Activated CD4-positive, alpha-beta T cell treated with anti-CD3 and anti-CD28 coated beads, Interleukin-2, amount 10 ng/mL, durations not matched to agents 24 days and 14 days (primary cell): Measurements from ENCODE around the gene HOXC12. TPM values are rescaled to one million over a fixed set of nuclear protein-coding genes. Genes with fewer than 3 reads are reported as not detected.

Source experiments
- DNase-seq: peaks from one replicate; pipeline ENCODE4 v3.0.0; 2022
- H3K27ac Mint-ChIP-seq: one replicate; pipeline ENCODE4 v1.8.0; 2022; ENCODE audit warnings: mild to moderate bottlenecking, mixed read lengths
- H3K27me3 Mint-ChIP-seq: one replicate; pipeline ENCODE4 v1.8.0; 2022; ENCODE audit warnings: mixed read lengths
- H3K36me3 Mint-ChIP-seq: one replicate; pipeline ENCODE4 v1.8.0; 2022; ENCODE audit warnings: low read depth, mild to moderate bottlenecking, mixed read lengths
- H3K4me1 Mint-ChIP-seq: one replicate; pipeline ENCODE4 v1.8.0; 2021; ENCODE audit warnings: mixed read lengths
- H3K4me3 Mint-ChIP-seq: one replicate; pipeline ENCODE4 v1.8.0; 2022; ENCODE audit warnings: mild to moderate bottlenecking, moderate library complexity, mixed read lengths
- H3K9me3 Mint-ChIP-seq: one replicate; pipeline ENCODE4 v1.8.0; 2021; ENCODE audit warnings: mixed read lengths
- intact Hi-C: fragments of 100-400 bp; cut with micrococcal nuclease; formaldehyde crosslinking; loops from one replicate; pipeline ENCODE4 v1.15.1; 2023
- total RNA-seq: library from RNA; stranded (reverse); gene quantifications from 2 replicates; pipeline ENCODE4 v1.2.3, GENCODE V29; 2022

The HOXC12 gene
- total RNA-seq, 1 donor from 2014 or later = not detected

DNA sequence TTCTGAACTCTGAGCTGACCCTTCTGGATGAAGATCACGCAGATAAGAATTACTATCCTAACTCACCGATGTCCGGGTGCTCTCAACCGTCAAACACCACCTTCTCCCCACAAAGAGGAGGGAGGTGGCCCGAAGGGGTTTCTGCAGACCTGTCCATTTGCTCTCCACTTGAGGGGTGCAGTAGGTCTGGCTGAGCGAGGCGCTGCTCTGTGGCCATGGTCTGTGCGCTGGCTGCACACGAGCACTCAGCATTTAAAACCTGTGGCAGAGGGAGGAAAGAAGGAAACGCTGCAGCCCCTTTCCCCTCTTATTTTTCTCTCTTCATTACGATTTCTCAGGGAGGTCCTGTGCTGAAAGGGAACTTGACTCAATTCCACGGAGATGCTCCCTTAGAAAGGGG is 17.6 kb upstream of the HOXC12 start:
- no peaks in the 10 kb centered on the region for H3K36me3 Mint-ChIP-seq
- no peak for DNase-seq
- peaks cover 7% of the 10 kb centered on the region for H3K9me3 Mint-ChIP-seq
- H3K27ac Mint-ChIP-seq = no peak overlapping the region
- intact Hi-C loops = loop anchor here (2.0 to 10.0 kb wide), 2 partner anchors 14 to 58 kb away; no protein-coding TSS in a partner anchor
- H3K27me3 Mint-ChIP-seq = peaks cover 88% of the 10 kb centered on the region
- no peak overlapping the region for H3K4me3 Mint-ChIP-seq
- peaks cover 2% of the 10 kb centered on the region for H3K4me1 Mint-ChIP-seq

DNA sequence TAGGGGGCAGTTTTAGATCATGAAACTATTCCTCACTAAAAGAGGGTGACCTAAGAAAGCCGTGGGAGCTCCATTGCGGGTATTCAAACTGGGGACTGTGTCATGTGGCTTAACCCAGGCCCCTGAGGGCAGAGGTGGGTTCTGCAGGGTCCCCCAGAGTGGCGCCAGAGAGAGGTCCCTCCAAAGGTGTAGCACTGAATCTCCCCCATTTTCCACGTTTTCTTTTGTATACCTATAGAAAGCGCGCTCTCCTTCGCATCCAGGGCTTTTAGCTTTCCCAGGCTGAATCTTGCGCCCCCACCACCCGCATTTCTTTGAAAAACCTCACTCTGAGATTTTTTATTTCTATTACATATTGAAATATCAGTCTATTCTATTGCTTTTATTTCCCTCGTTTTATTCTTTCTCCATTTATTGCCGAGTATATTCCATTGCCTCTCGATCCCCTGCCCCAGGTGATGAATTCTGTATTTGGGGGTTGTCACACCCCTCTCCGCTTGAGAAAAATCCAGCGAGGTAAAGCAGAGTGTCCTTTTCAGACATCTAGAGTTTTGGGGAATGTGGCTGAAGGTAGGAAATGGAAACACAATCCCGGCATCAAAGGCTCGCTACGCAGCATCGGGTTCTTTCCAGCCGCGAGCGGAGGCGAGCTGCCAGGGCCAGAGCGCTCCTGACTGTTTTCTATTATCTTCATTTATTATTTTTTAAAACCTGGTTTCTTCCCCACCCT is 16.9 kb upstream of the HOXC12 start:
- H3K27me3 Mint-ChIP-seq = peaks cover 87% of the 10 kb centered on the region
- no peak overlapping the region for H3K4me3 Mint-ChIP-seq
- no peaks in the 10 kb centered on the region for H3K36me3 Mint-ChIP-seq
- H3K4me1 Mint-ChIP-seq = peaks cover 2% of the 10 kb centered on the region
- DNase-seq = no peak
- intact Hi-C loops = loop anchor here (2.0 to 10.0 kb wide), 2 partner anchors 13 to 57 kb away; no protein-coding TSS in a partner anchor
- H3K27ac Mint-ChIP-seq = peak overlapping the region; percentile 15
- H3K9me3 Mint-ChIP-seq = peaks cover 7% of the 10 kb centered on the region

DNA sequence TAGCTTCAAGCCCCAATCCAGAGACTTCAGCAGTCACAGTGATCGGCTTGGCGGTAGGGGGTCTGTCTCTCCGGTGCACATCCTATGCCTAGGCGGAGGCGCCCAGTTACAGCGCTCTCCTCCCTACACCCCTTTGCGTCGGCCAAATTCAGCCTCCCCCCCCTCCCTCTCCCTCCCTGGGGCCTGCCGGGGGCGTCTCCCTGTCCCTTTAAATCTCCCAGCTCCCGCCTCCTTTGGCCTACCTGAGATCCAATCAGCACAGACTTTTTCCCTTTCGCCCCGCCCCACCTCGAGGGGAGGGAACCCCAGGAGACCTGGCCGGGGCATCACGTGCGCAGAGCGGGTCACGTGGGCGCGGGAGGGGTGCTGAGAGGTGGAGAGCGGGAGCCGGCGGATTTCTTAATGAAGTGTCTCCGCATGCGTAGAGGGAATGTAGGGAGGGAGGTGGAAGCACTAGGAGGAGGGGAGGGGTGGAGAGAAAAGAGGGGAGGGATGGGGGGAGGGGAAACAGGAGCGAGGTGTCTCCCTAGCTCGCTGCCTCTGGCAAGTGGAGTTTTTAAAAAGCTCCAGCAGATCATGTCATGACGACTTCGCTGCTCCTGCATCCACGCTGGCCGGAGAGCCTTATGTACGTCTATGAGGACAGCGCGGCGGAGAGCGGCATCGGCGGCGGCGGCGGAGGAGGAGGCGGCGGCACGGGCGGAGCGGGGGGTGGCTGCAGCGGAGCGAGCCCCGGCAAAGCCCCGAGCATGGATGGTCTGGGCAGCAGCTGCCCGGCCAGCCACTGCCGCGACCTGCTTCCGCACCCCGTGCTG is 16.2 kb upstream of the HOXC12 start, which contains the start of gene HOXC13:
TSS of gene HOXC13 (plus strand) at position 506 of the 815 bp plus-strand sequence. CDS start at position 582, 76 bp downstream.
- no peak for DNase-seq
- intact Hi-C loops = loop anchor here (10.0 kb wide), 1 partner anchor 56 kb away; no protein-coding TSS in a partner anchor
- Mint-ChIP-seq H3K9me3 (peaks cover 7% of the 10 kb centered on the region), H3K4me3 (no peak within 1 kb of the TSS), H3K27ac (no peak within 1 kb of the TSS), H3K27me3 (peaks cover 85% of the 10 kb centered on the region), H3K4me1 (peaks cover 2% of the 10 kb centered on the region), H3K36me3 (no peaks in the 10 kb centered on the region)

DNA sequence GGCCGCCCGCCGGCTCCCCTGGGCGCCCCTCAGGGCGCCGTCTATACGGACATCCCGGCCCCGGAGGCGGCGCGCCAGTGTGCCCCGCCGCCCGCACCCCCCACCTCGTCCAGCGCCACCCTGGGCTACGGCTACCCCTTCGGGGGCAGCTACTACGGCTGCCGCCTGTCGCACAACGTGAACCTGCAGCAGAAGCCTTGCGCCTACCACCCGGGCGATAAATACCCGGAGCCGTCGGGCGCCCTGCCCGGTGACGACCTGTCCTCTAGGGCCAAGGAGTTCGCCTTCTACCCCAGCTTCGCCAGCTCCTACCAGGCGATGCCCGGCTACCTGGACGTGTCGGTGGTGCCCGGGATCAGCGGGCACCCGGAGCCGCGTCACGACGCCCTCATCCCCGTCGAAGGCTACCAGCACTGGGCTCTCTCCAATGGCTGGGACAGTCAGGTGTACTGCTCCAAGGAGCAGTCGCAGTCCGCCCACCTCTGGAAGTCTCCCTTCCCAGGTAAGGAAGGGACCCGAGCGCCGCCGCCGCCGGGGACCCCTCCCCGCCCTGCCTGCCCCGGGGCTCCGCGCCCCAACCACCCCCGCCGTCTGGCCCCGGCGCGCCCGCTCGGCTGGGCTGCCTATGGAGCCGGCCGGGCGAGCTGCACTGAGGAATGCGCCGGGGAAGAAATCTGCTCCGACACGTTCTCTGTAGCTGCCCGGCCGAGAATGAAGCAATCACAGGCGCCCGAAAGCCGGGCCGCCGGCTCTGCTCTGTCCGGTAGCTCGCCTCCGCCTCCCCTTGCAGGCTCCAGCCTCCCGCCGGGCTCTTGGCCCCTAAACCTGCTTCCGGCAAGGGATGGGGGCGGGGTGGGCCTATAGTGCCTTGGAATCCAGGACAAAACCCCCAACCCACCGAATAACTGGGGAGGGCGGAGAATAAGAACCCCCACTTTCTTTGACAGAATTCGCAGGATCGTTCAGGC is 15.3 kb upstream of the HOXC12 start:
- intact Hi-C loops = loop anchor here (10.0 kb wide), 1 partner anchor 55 kb away; no protein-coding TSS in a partner anchor
- Mint-ChIP-seq H3K9me3 (peaks cover 7% of the 10 kb centered on the region), H3K4me1 (peaks cover 2% of the 10 kb centered on the region), H3K27ac (no peak overlapping the region), H3K27me3 (peaks cover 85% of the 10 kb centered on the region), H3K4me3 (no peak overlapping the region), H3K36me3 (no peaks in the 10 kb centered on the region)
- DNase-seq = no peak

DNA sequence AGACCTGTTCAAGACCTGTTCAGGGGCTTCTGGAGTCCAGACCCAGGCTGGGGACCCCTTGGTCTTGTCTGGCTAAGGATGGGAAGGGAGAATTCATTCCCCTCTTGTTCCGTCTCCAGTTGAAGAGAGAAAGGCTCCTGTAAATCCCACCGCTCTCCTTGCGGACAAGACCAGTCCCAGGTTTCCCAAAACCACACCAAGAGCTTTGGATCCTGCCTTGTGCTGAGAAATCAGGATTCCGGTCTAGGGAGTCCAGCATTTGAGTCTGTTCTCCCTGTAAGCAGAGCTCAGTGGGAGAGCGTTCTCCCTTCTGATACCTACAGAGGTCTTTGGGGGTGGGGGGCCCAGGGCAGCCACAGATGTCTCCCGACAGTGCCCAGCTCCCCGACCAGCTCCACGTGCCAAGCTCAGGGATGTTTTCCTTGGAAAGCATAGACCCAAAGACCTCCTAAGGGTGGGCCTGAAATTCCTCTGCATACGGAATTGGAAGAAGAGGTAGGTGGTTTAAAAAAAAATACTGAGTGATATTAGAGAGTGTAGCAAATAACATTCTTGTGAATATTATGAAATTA is 14.2 kb upstream of the HOXC12 start:
- peaks cover 2% of the 10 kb centered on the region for H3K4me1 Mint-ChIP-seq
- intact Hi-C loops = no loop called here
- H3K36me3 Mint-ChIP-seq = no peaks in the 10 kb centered on the region
- peaks cover 7% of the 10 kb centered on the region for H3K9me3 Mint-ChIP-seq
- H3K4me3 Mint-ChIP-seq = no peak overlapping the region
- H3K27ac Mint-ChIP-seq = no peak overlapping the region
- peaks cover 86% of the 10 kb centered on the region for H3K27me3 Mint-ChIP-seq
- no peak for DNase-seq

DNA sequence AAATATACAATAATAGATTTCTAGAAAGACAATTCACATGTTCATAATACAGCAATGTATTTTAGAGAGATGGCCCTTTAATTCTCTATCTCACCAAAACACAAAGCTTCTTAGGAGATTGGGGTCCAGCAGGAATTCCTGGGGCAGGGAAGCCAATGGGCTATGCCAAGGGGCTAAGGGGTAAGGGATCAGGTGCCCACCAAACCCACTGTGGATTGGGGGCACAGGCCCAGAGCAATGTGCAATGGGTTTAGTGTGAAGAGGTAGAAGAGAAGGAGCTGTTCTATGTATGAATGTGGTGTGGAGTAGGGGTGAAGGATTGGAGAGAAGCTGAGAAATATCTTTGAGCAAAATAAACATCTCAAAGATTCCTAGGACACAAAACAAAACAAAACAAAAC is 13.5 kb upstream of the HOXC12 start:
- Mint-ChIP-seq H3K9me3 (peaks cover 7% of the 10 kb centered on the region), H3K4me3 (no peak overlapping the region), H3K27me3 (peaks cover 86% of the 10 kb centered on the region), H3K27ac (no peak overlapping the region), H3K36me3 (no peaks in the 10 kb centered on the region), H3K4me1 (no peaks in the 10 kb centered on the region)
- no peak for DNase-seq
- intact Hi-C loops = no loop called here

DNA sequence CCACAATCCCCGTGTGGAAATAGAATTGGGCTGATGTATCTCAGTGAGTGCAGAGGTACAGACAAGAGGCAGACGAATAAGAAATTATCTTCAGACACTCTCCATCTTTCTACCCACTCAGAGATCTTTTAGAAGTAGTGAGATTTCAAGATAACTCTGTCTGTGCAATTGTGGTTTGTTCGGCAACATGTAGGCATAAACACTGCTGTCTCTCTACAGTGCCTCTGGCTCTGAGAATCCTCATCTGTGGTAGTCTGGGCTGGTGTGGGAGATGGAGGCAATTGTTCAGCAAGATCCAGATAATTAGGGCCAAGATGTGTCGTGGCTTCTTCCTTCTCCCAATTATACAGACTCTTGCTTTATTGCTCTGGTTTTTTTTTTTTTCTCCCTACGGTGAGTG is 13.0 kb upstream of the HOXC12 start:
- Mint-ChIP-seq H3K27ac (no peak overlapping the region), H3K27me3 (peaks cover 87% of the 10 kb centered on the region), H3K9me3 (peaks cover 7% of the 10 kb centered on the region), H3K36me3 (no peaks in the 10 kb centered on the region), H3K4me1 (no peaks in the 10 kb centered on the region), H3K4me3 (no peak overlapping the region)
- intact Hi-C loops = no loop called here
- DNase-seq = no peak

DNA sequence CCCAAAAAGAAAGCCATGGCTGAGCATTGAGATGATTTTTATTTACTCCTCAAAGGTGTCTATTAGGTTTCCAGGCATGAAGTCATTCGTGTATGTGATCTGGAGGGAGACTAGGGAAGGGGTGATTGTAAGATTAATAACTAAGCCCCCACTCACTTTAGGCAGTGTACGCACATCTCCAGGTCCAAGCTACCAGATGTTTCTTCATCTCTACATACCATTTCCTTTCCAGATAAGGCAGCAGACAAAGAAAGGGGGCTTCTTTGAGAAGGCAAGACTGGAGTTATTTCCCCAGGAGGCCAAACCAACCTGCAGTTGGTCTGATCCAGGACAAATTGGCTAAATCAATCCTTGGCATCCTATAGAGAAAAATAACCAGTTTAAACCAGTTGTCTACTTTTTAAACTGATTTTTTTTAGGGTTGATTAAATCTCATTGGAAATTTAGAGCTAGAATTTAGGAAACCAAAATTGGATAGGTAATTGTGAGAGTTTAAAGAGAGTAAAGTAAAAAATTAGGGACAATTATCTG is 12.2 kb upstream of the HOXC12 start:
- Mint-ChIP-seq H3K9me3 (peaks cover 3% of the 10 kb centered on the region), H3K36me3 (no peaks in the 10 kb centered on the region), H3K27ac (no peak overlapping the region), H3K4me3 (no peak overlapping the region), H3K27me3 (peaks cover 85% of the 10 kb centered on the region), H3K4me1 (no peaks in the 10 kb centered on the region)
- no peak for DNase-seq
- intact Hi-C loops = no loop called here

DNA sequence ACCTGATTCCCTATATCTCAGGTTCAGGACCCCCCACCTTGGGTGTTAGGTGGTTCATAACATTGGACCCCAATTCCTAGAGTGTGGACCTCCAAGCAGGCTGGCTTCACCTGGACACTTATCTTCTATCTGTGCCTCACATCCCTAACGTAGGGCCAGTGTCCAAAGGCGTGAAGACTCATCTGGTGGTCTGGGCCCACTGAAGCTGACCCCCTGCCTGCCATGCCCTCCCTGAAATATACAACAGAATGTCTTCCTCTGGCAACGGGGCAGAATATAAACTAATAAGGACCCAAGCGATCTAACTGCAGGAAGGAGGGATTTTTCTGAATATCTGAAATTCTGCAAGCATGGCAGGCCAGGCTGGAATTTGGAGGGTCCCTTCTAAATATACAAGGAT is 10.5 kb upstream of the HOXC12 start:
- H3K27me3 Mint-ChIP-seq = peaks cover 89% of the 10 kb centered on the region
- no peak for DNase-seq
- no peak overlapping the region for H3K27ac Mint-ChIP-seq
- H3K4me3 Mint-ChIP-seq = no peak overlapping the region
- intact Hi-C loops = no loop called here
- H3K4me1 Mint-ChIP-seq = no peaks in the 10 kb centered on the region
- H3K36me3 Mint-ChIP-seq = no peaks in the 10 kb centered on the region
- peaks cover 3% of the 10 kb centered on the region for H3K9me3 Mint-ChIP-seq

DNA sequence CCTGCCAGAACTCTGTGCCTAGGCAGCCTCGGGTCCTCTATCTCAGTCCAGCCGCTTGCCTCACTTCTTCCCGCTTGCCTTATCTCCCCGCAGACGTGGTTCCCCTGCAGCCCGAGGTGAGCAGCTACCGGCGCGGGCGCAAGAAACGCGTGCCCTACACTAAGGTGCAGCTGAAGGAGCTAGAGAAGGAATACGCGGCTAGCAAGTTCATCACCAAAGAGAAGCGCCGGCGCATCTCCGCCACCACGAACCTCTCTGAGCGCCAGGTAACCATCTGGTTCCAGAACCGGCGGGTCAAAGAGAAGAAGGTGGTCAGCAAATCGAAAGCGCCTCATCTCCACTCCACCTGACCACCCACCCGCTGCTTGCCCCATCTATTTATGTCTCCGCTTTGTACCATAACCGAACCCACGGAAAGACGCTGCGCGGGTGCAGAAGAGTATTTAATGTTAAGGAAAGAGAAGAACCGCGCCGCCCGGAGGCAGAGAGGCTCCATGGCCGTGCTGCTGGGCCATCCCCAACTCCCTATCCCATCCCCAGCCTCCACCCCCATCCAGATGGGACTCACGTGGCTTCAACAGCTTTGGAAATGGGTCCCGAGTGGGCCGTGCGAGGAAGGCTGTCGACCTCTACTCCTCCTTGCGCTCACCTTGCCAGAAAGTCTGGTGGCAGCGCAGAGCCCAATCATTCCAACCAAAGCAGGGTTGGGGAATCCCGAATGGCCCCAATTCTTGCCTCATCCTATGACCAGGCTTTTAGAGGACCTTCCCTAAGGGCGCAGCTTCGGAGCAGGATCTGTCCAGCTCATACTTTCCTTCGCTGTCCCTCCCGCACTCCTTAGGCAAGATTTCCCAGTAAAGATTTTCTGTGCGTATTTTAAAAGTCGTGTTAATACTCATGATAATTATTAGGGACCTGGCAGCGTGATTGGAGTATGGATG is 9.5 kb upstream of the HOXC12 start:
- intact Hi-C loops = no loop called here
- no peak for DNase-seq
- no peaks in the 10 kb centered on the region for H3K4me1 Mint-ChIP-seq
- no peak overlapping the region for H3K27ac Mint-ChIP-seq
- H3K4me3 Mint-ChIP-seq = no peak overlapping the region
- peaks cover under 1% of the 10 kb centered on the region for H3K9me3 Mint-ChIP-seq
- peaks cover 89% of the 10 kb centered on the region for H3K27me3 Mint-ChIP-seq
- no peaks in the 10 kb centered on the region for H3K36me3 Mint-ChIP-seq

DNA sequence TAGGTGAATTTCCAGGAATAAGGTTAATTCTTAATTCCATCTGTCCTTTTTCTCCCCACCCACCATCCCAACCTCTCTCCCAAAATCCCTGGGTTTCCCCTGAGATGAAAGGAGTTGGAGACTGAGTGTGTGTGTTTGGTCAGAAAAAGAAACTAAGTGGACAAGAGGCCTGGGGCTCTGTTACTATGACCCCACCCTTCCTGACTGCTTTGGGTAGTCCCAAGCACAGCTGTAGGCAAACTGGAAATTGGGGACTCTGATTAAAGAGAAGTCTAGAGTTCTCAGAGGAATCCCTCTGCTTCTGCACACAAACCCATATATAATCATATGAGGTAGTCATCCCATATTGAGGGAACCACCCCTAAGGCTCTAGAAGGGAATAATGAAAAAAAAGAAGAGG is 7.0 kb upstream of the HOXC12 start:
- DNase-seq = no peak
- H3K4me3 Mint-ChIP-seq = no peak overlapping the region
- intact Hi-C loops = no loop called here
- no peaks in the 10 kb centered on the region for H3K36me3 Mint-ChIP-seq
- no peak overlapping the region for H3K27ac Mint-ChIP-seq
- no peaks in the 10 kb centered on the region for H3K4me1 Mint-ChIP-seq
- peaks cover 90% of the 10 kb centered on the region for H3K27me3 Mint-ChIP-seq
- H3K9me3 Mint-ChIP-seq = no peaks in the 10 kb centered on the region
